HG03354 (cell line): ENCODE data around the gene OR13A1.
"Not testable (repeated sequence)": the region's sequence is repeated elsewhere in the genome, so short reads cannot be mapped to it uniquely, and the experiment has no call there.

Source experiments
- ATAC-seq: cut with Tn5 transposase; IDR thresholded peaks from one replicate; pipeline ENCODE4 v1.9.1; 2021; ENCODE audit warnings: mild to moderate bottlenecking; ENCODE audit not compliant: unreplicated experiment, poor library complexity, severe bottlenecking

Gene OR13A1

GRCh38 chr10:45294681-45295080 is 20.7 kb downstream of the OR13A1 start:
- no peak for ATAC-seq

GRCh38 chr10:45286980-45287379 is 28.4 kb downstream of the OR13A1 start:
- no peak for ATAC-seq

GRCh38 chr10:45282061-45282460 is 33.3 kb downstream of the OR13A1 start:
- ATAC-seq, result no peak

GRCh38 chr10:45280113-45280760 is 35.2 kb downstream of the OR13A1 start:
- no peak for ATAC-seq

- ATAC-seq, result no peak
These were observed 35.7 kb downstream of the OR13A1 start for GRCh38 chr10:45279682-45280081.

GRCh38 chr10:45278860-45279498 is 36.4 kb downstream of the OR13A1 start:
- ATAC-seq, result no peak

- not testable (repeated sequence) for ATAC-seq
These were observed 39.3 kb downstream of the OR13A1 start for GRCh38 chr10:45276146-45276545.

- no peak for ATAC-seq
These were observed 41.0 kb downstream of the OR13A1 start for GRCh38 chr10:45274364-45274763.

- ATAC-seq, result not testable (repeated sequence)
These were observed 47.6 kb downstream of the OR13A1 start for GRCh38 chr10:45267777-45268176.

- ATAC-seq, result no peak
These were observed 49.4 kb downstream of the OR13A1 start for GRCh38 chr10:45265996-45266395.

GRCh38 chr10:45261946-45262345 is 53.5 kb downstream of the OR13A1 start:
- ATAC-seq, result no peak

GRCh38 chr10:45261243-45261775 is 54.1 kb downstream of the OR13A1 start:
- no peak for ATAC-seq

GRCh38 chr10:45260635-45261034 is 54.8 kb downstream of the OR13A1 start:
- not testable (repeated sequence) for ATAC-seq

GRCh38 chr10:45259786-45260495 is 55.5 kb downstream of the OR13A1 start:
- ATAC-seq, result not testable (repeated sequence)

- ATAC-seq, result no peak
These were observed 57.8 kb downstream of the OR13A1 start for GRCh38 chr10:45257600-45257999.

GRCh38 chr10:45256246-45256645 is 59.2 kb downstream of the OR13A1 start:
- ATAC-seq, result no peak

- ATAC-seq, result no peak
These were observed 59.7 kb downstream of the OR13A1 start for GRCh38 chr10:45255706-45256105.

- ATAC-seq, result no peak
These were observed 60.5 kb downstream of the OR13A1 start for GRCh38 chr10:45254892-45255291.

- ATAC-seq, result peak; percentile 60
These were observed 62.1 kb downstream of the OR13A1 start for GRCh38 chr10:45253183-45253914.
